Left lung (tissue), 10 donors: ENCODE results near the gene TBRG1. TPM values are rescaled to one million over a fixed set of nuclear protein-coding genes. Genes with fewer than 3 reads are reported as not detected.

Experiments
- ATAC-seq: fragments of 200-7000 bp; cut with Tn5 transposase; one replicate; pipeline ENCODE4 v1.9.1; 2020; ENCODE audit warnings: moderate library complexity
- DNase-seq, 4 donors: peaks; one replicate each; pipeline ENCODE4 v3.0.0-alpha.2; 2013 to 2020
- H3K27ac ChIP-seq, 2 donors: fragments of 200-600 bp; sonication (generic) in 1 of 2; one replicate each; pipeline versions ENCODE4 v1.5.0 to v1.8.0; 2020 to 2021
- H3K27me3 ChIP-seq, 2 donors: fragments of 200-600 bp; sonication (generic) in 1 of 2; one replicate each; pipeline versions ENCODE4 v1.5.0 to v1.8.0; 2020 to 2021
- H3K36me3 ChIP-seq, 2 donors: fragments of 200-600 bp; sonication (generic) in 1 of 2; one replicate each; pipeline versions ENCODE4 v1.5.0 to v1.8.0; 2020 to 2021
- H3K4me1 ChIP-seq, 2 donors: fragments of 200-600 bp; one replicate each; pipeline ENCODE4 v1.8.0; 2021
- H3K4me3 ChIP-seq, 2 donors: fragments of 200-600 bp; sonication (generic) in 1 of 2; one replicate each; pipeline versions ENCODE4 v1.5.0 to v1.8.0; 2020 to 2021; ENCODE audit warnings: mild to moderate bottlenecking in 1 of 2
- H3K9me3 ChIP-seq, 2 donors: fragments of 200-600 bp; sonication (generic) in 1 of 2; one replicate each; pipeline versions ENCODE4 v1.5.0 to v1.8.0; 2020 to 2021
- CTCF ChIP-seq, 2 donors: fragments of 200-600 bp; sonication (generic) in 1 of 2; IDR thresholded peaks; one replicate each; pipeline versions ENCODE4 v1.5.0 to v1.8.0; 2021; ENCODE audit warnings: antibody characterized with exemption in 2 of 2
- intact Hi-C, 2 donors: fragments of 100-400 bp; cut with DNase I; formaldehyde crosslinking; loops; one replicate each; pipeline versions ENCODE4 v1.11.2 to v1.14.2; 2022
- polyA plus RNA-seq, 6 donors: library from polyadenylated mRNA; unstranded; fragments of 120-200 nt; gene quantifications; one replicate each; pipeline ENCODE4 v1.2.1, GENCODE V29; 2013; ENCODE audit not compliant: insufficient read length in 6 of 6
- total RNA-seq, 2 donors: library from RNA; stranded (reverse); fragmentation: NEBNext Ultra II Directional; extraction: Animal tissue kit (Norgen Biotek cat#: 25700); gene quantifications; one replicate each; pipeline ENCODE4 v1.2.1, GENCODE V29; 2021
- donor health status: DM: no; HTN: yes; CAD: no.
- donor health status: DM: no; HTN: no; CAD: no.

The TBRG1 gene
- total and polyA plus RNA-seq, 8 donors: 30.2 to 41.9 (median 37.5) TPM

- Histone ChIP-seq H3K4me3 (no peak overlapping the region), H3K4me1 (peaks cover 9 to 23% of the 10 kb centered on the region in 2 donors), H3K27me3 (no peaks in the 10 kb centered on the region), H3K9me3 (peaks cover 0 to 21% of the 10 kb centered on the region in 2 donors), H3K36me3 (no peaks in the 10 kb centered on the region), H3K27ac (no peak overlapping the region)
- intact Hi-C loops: loop anchor here in 1 of 2 donors (10.0 kb wide), 1 partner anchor 76 kb away; the partner anchor contains the start of gene VSIG2
- no peak for DNase-seq
- ATAC-seq: no peak
- no peak for TF ChIP-seq CTCF (IDR thresholded peaks at IDR 0.05)
These were observed 55.8 kb downstream of the TBRG1 start for GRCh38 chr11:124678416-124678815.

GRCh38 chr11:124681421-124681820, 58.8 kb downstream of the TBRG1 start:
- DNase-seq (no peak), ATAC-seq (no peak)
- intact Hi-C loops: no loop called here

DNA sequence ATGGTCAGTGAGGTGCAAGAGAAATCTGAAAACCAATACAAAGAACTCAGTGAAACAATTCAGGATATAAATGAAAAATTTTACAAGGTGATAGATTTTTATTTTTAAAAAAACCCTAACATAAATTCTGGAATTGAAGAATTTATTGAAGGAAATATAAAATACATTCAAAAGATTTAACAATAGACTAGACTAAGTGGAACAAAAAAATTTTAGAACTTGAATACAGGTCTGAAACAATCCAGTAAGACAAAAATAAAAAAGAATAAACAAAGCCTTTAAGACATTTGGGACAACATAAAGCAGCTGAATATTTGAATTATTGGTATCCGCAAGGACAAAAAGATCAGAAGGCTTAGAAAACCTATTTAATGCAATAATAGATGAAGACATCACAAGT, 59.8 kb downstream of the TBRG1 start:
- Histone ChIP-seq H3K27ac (no peak overlapping the region), H3K27me3 (no peaks in the 10 kb centered on the region), H3K4me3 (no peak overlapping the region), H3K4me1 (no peaks in the 10 kb centered on the region), H3K9me3 (peaks cover 0 to 27% of the 10 kb centered on the region in 2 donors), H3K36me3 (no peaks in the 10 kb centered on the region)
- ATAC-seq (no peak), DNase-seq (no peak)
- intact Hi-C loops: no loop called here
- TF ChIP-seq CTCF (IDR thresholded peaks at IDR 0.05): no peak

More at GRCh38 chr11:124681421-124681820, 58.8 kb downstream of the TBRG1 start:
- Histone ChIP-seq H3K27ac (no peak overlapping the region), H3K9me3 (peaks cover 0 to 27% of the 10 kb centered on the region in 2 donors), H3K4me1 (no peaks in the 10 kb centered on the region), H3K27me3 (no peaks in the 10 kb centered on the region), H3K36me3 (no peaks in the 10 kb centered on the region), H3K4me3 (no peak overlapping the region)
- no peak for TF ChIP-seq CTCF (IDR thresholded peaks at IDR 0.05)

Other genes with a start within 250 kb of the TBRG1 start
- not detected for gene OR8B2, start 238.4 kb upstream of the TBRG1 start, total RNA-seq
- gene OR8B2, start 238.4 kb upstream of the TBRG1 start, polyA plus RNA-seq: not detected
- not detected for gene OR8B3, start 223.8 kb upstream of the TBRG1 start, total RNA-seq
- gene OR8B3, start 223.8 kb upstream of the TBRG1 start, polyA plus RNA-seq: not detected
- gene OR8B4, start 198.0 kb upstream of the TBRG1 start, total RNA-seq: not detected
- gene OR8B4, start 198.0 kb upstream of the TBRG1 start, polyA plus RNA-seq: not detected
- gene OR8B8, start 177.2 kb upstream of the TBRG1 start, total RNA-seq: not detected
- under 1 TPM in 1 of 6 donors, not detected in 5; 0.04 TPM for gene OR8B8, start 177.2 kb upstream of the TBRG1 start, polyA plus RNA-seq
- not detected for gene OR8B12, start 79.2 kb upstream of the TBRG1 start, total RNA-seq
- gene OR8B12, start 79.2 kb upstream of the TBRG1 start, polyA plus RNA-seq: not detected
- gene OR8A1, start 52.9 kb upstream of the TBRG1 start, total RNA-seq: not detected
- under 1 TPM in 4 of 6 donors, not detected in 2; 0.03 to 0.04 (median 0.03) TPM for gene OR8A1, start 52.9 kb upstream of the TBRG1 start, polyA plus RNA-seq
- not detected for gene PANX3, start 11.4 kb upstream of the TBRG1 start, total RNA-seq
- gene PANX3, start 11.4 kb upstream of the TBRG1 start, polyA plus RNA-seq: not detected
- 10 to 100 TPM; 34.6 to 71.5 TPM for gene SIAE, start 50.9 kb downstream of the TBRG1 start, total RNA-seq
- 10 to 100 TPM; 13.3 to 17.5 (median 16.1) TPM for gene SIAE, start 50.9 kb downstream of the TBRG1 start, polyA plus RNA-seq
- 1 to 10 TPM; 5.6 TPM for gene SPA17, start 51.0 kb downstream of the TBRG1 start, total RNA-seq
- gene SPA17, start 51.0 kb downstream of the TBRG1 start, polyA plus RNA-seq: 10 to 100 TPM in 5 of 6 donors, 1 to 10 TPM in 1; 9.7 to 20.9 (median 16.5) TPM
- 10 to 100 TPM; 50.5 to 62.1 TPM for gene NRGN, start 117.1 kb downstream of the TBRG1 start, total RNA-seq
- 10 to 100 TPM; 16.5 to 25.1 (median 22.1) TPM for gene NRGN, start 117.1 kb downstream of the TBRG1 start, polyA plus RNA-seq
- 10 to 100 TPM; 16.0 to 35.6 TPM for gene VSIG2, start 129.4 kb downstream of the TBRG1 start, total RNA-seq
- 10 to 100 TPM; 25.0 to 32.6 (median 27.5) TPM for gene VSIG2, start 129.4 kb downstream of the TBRG1 start, polyA plus RNA-seq
- gene ESAM, start 139.4 kb downstream of the TBRG1 start, total RNA-seq: 100 to 1,000 TPM; 116 to 119 TPM
- 100 to 1,000 TPM; 103 to 139 (median 121) TPM for gene ESAM, start 139.4 kb downstream of the TBRG1 start, polyA plus RNA-seq
- 10 to 100 TPM in 1 of 2 donors, 1 to 10 TPM in 1; 9.4 to 12.2 TPM for gene MSANTD2, start 177.5 kb downstream of the TBRG1 start, total RNA-seq
- gene MSANTD2, start 177.5 kb downstream of the TBRG1 start, polyA plus RNA-seq: 10 to 100 TPM; 33.5 to 46.3 (median 44.0) TPM
- 10 to 100 TPM; 11.0 to 11.4 TPM for gene ROBO3, start 242.6 kb downstream of the TBRG1 start, total RNA-seq
- 10 to 100 TPM; 38.8 to 54.8 (median 49.1) TPM for gene ROBO3, start 242.6 kb downstream of the TBRG1 start, polyA plus RNA-seq